WTC11 (cell line): ENCODE measurements around the gene CACNA2D4.

Experiments
- CTCF ChIP-seq: fragments of 200-600 bp; IDR thresholded peaks from 2 replicates; pipeline ENCODE4 v1.8.0; 2022; ENCODE audit warnings: antibody characterized with exemption
- E2F1 ChIP-seq: sonication (generic); formaldehyde crosslinking; IDR thresholded peaks from 2 replicates; pipeline ENCODE4 v1.8.0; 2022; ENCODE audit warnings: mild to moderate bottlenecking, missing genetic modification reagents
- ETV6 ChIP-seq: sonication (generic); formaldehyde crosslinking; IDR thresholded peaks from 2 replicates; pipeline ENCODE4 v1.8.1; 2022; ENCODE audit warnings: mild to moderate bottlenecking, missing genetic modification reagents
- MAX ChIP-seq: sonication (generic); formaldehyde crosslinking; IDR thresholded peaks from 2 replicates; pipeline ENCODE4 v1.8.0; 2022; ENCODE audit warnings: mild to moderate bottlenecking, missing genetic modification reagents
- NR2C2 ChIP-seq: sonication (generic); formaldehyde crosslinking; IDR thresholded peaks from 2 replicates; pipeline ENCODE4 v1.8.0; 2022; ENCODE audit warnings: mild to moderate bottlenecking, missing genetic modification reagents
- USF1 ChIP-seq: sonication (generic); formaldehyde crosslinking; IDR thresholded peaks from 2 replicates; pipeline ENCODE4 v1.8.0; 2022; ENCODE audit warnings: mild to moderate bottlenecking, missing genetic modification reagents

GRCh38 chr12:1904875-1905274 is 13.6 kb downstream of the CACNA2D4 start:
- TF ChIP-seq ETV6 (CRISPR knock-in tag) (no peak), E2F1 (CRISPR knock-in tag) (no peak), CTCF (no peak), NR2C2 (CRISPR knock-in tag) (no peak), USF1 (CRISPR knock-in tag) (no peak), MAX (no peak)
